Measurements from ENCODE around the gene EIF2S2.

DNA sequence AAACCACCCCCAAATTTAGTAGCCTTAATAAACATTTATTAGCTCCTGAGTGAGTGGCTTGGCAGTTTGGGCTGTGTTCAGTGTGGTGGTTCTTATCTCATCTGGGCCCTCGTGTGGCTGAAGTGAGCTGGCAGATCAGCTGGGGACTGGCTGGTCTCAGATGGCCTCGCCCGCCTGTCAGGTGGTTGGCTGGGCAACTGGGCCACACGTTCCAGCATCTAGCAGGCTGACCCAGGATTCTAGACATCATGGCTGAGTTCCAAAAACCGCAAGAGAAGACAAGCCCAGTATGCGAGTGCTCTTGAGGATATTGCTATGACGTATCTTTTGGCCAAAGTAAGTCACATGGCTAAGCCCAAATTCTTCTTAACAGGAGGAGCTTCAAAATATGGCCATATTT lies 28.9 kb downstream of the EIF2S2 start:
- TF ChIP-seq, protein P1, sequence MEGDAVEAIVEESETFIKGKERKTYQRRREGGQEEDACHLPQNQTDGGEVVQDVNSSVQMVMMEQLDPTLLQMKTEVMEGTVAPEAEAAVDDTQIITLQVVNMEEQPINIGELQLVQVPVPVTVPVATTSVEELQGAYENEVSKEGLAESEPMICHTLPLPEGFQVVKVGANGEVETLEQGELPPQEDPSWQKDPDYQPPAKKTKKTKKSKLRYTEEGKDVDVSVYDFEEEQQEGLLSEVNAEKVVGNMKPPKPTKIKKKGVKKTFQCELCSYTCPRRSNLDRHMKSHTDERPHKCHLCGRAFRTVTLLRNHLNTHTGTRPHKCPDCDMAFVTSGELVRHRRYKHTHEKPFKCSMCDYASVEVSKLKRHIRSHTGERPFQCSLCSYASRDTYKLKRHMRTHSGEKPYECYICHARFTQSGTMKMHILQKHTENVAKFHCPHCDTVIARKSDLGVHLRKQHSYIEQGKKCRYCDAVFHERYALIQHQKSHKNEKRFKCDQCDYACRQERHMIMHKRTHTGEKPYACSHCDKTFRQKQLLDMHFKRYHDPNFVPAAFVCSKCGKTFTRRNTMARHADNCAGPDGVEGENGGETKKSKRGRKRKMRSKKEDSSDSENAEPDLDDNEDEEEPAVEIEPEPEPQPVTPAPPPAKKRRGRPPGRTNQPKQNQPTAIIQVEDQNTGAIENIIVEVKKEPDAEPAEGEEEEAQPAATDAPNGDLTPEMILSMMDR (IDR thresholded peaks at IDR 0.05) = peak in 4 of 7 experiments; percentile 22 to 32 (median 28)
- TF ChIP-seq POLR2A (IDR thresholded peaks at IDR 0.05) = no peak

Measured in body of pancreas (tissue), 4 donors.